ENCODE data around the gene FBF1. TPM values are rescaled to one million over a fixed set of nuclear protein-coding genes. Genes with fewer than 3 reads are reported as not detected.
"Not testable (repeated sequence)": the region's sequence is repeated elsewhere in the genome, so short reads cannot be mapped to it uniquely, and the experiment has no call there.

FBF1 gene
- total and polyA plus RNA-seq, 2 of the 4 experiments (the other 2 are of a cell fraction) = 4.5 to 8.0 TPM

DNA sequence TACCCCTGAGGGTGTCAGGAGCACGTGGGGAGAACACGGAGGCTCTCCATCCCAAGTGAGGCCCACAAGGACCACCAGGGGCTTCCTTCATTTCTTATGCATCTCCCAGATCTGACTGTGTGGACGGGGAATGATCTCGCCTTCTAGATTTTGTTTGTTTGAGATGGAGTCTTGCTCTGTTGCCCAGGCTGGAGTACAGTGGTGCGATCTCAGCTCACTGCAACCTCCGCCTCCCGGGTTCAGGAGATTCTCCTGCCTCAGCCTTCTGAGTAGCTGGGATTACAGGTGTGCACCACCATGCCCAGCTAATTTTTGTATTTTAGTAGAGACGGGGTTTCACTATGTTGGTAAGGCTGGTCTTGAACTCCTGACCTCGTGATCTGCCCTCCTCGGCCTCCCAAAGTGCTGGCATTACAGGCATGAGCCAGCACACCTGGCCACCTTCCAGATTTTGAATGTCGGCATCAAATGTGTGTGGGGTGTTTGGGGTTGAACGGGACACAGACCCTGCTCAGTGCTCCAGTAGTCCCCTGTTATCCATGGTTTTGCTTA, 72.0 kb downstream of the FBF1 start:
- peak overlapping the region; percentile 70 for H3K18ac ChIP-seq (ENCODE audit: low read depth, low read length)
- peak overlapping the region; percentile 97 for H2AK9ac ChIP-seq (replicated peaks; ENCODE audit: low read depth, low read length, poor library complexity)
- no CpG with 5 or more reads among the region's 12 CpGs for WGBS, 2 experiments (ENCODE audit: extremely low coverage in 2 of 2, insufficient read length in 1 of 2)
- H3K27ac ChIP-seq (ENCODE audit: insufficient read depth, low read length) = peak overlapping the region; percentile 94
- CTCF ChIA-PET; DNase-seq; H3K9me3 ChIP-seq (ENCODE audit: control insufficient read depth, insufficient read depth, low read length); H4K20me1 ChIP-seq (ENCODE audit: insufficient read depth, low read length); H3K4me3 ChIP-seq (ENCODE audit: insufficient read depth, low read depth, low read length); intact Hi-C loops (cut with micrococcal nuclease); ATAC-seq (ENCODE audit: low read depth); BruUV-seq (replicated peaks); in situ Hi-C loops (cut with MboI; ENCODE audit: low sequenced_read_pairs); H3K27me3 ChIP-seq (ENCODE audit: control insufficient read depth, insufficient read depth, low read length); H3K36me3 ChIP-seq (ENCODE audit: control insufficient read depth, insufficient read depth, low read length); dilution Hi-C loops (cut with HindIII; ENCODE audit: low sequenced_read_pairs, unreplicated experiment): not testable (repeated sequence)
- H2AFZ ChIP-seq (replicated peaks; ENCODE audit: low read length, poor library complexity) = peak overlapping the region; percentile 95
- peak overlapping the region; percentile 86 for H2BK120ac ChIP-seq (ENCODE audit: low read depth, low read length)
- H2AK5ac ChIP-seq (ENCODE audit: low read depth, low read length) = peak overlapping the region; percentile 95
- H3K9me1 ChIP-seq (ENCODE audit: insufficient read depth, low read length) = peaks cover 13% of the 10 kb centered on the region
- H4K91ac ChIP-seq (ENCODE audit: insufficient read depth, low read depth, low read length) = peak overlapping the region; percentile 95
- H3K4me2 ChIP-seq (ENCODE audit: low read depth, low read length) = peak overlapping the region; percentile 64
- peak overlapping the region; percentile 98 for H3K4ac ChIP-seq (ENCODE audit: low read depth, low read length)
- H2BK15ac ChIP-seq (ENCODE audit: low read depth, low read length) = peak overlapping the region; percentile 49; the same call in 2 of the 3 replicates
- peak overlapping the region; percentile 94 to 97; a peak in 3 of 4 replicates for H4K8ac ChIP-seq (ENCODE audit: low read depth in 2 of 2, low read length in 2 of 2)
- H2BK5ac ChIP-seq (ENCODE audit: low read depth, low read length, poor library complexity, severe bottlenecking) = peak overlapping the region; percentile 77
- POLR2A ChIA-PET (ENCODE audit: unreplicated experiment) = interaction anchor here (0.8 kb wide), 1 partner anchor 14 kb away, joined by 3 read pairs; the partner anchor contains the start of gene WBP2
- peaks cover 29% of the 10 kb centered on the region for H3K4me1 ChIP-seq (ENCODE audit: control insufficient read depth, insufficient read depth, low read length)
- H2BK20ac ChIP-seq (ENCODE audit: low read depth, low read length) = peak overlapping the region; percentile 95
- peak overlapping the region; percentile 95 for H3K14ac ChIP-seq (replicated peaks; ENCODE audit: low read depth, low read length)
- peak overlapping the region; percentile 1; the same call in 1 of the 2 replicates for H3K9ac ChIP-seq (ENCODE audit: low read depth, low read length)
- peak overlapping the region; percentile 47 for H4K5ac ChIP-seq (ENCODE audit: low read depth, low read length)
- H3K79me1 ChIP-seq (ENCODE audit: low read depth in 1 of 2, low read length in 2 of 2) = peaks cover 5 to 23% of the 10 kb centered on the region in 2 experiments; a peak in 3 of 4 replicates
- peak overlapping the region; percentile 93; the same call in 1 of the 2 replicates for H3K23ac ChIP-seq (ENCODE audit: low read depth, low read length)
- H3K56ac ChIP-seq (ENCODE audit: extremely low read depth, insufficient read depth, low read length) = peak overlapping the region; percentile 71

DNA sequence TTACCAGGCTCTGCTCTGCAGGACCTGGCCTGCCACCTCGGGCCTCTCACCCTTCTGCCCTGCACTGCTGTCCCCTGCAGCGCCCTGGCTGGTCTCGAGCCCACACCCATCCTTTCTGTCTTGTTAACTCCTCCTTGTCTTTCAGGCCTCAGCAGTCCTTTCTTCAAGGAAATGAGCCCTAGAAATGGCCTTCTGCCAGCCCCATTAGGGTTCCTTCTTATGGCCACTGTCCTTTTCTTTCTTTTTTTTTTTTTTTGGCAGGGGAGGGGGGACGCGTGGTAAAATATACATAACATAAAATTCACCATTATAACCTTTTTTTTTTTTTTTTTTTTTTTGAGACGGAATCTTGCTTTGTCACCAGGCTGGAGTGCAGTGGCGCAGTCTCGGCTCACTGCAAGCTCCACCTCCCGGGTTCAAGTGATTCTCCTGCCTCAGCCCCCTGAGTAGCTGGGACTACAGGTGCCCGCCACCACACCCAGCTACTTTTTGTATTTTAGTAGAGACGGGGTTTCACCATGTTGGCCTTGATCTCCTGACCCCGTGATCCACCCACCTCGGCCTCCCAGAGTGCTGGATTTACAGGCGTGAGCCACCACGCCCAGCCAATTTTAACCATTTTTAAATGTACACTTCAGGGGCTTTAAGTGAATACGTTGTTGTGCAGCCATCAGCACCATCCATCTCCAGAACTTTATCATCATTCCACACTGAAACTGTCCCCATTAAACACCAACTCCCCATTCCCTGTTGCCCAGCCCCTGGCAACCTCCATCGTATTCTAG, 75.2 kb downstream of the FBF1 start:
- H3K9ac ChIP-seq (ENCODE audit: low read depth, low read length); H3K4me3 ChIP-seq (ENCODE audit: insufficient read depth, low read depth, low read length); H3K4me2 ChIP-seq (ENCODE audit: low read depth, low read length); H3K79me1 ChIP-seq (ENCODE audit: low read depth in 1 of 2, low read length in 2 of 2); H2AFZ ChIP-seq (replicated peaks; ENCODE audit: low read length, poor library complexity); H3K56ac ChIP-seq (ENCODE audit: extremely low read depth, insufficient read depth, low read length); H2BK5ac ChIP-seq (ENCODE audit: low read depth, low read length, poor library complexity, severe bottlenecking); H4K5ac ChIP-seq (ENCODE audit: low read depth, low read length); H3K27ac ChIP-seq (ENCODE audit: insufficient read depth, low read length); H2AK9ac ChIP-seq (replicated peaks; ENCODE audit: low read depth, low read length, poor library complexity); H4K20me1 ChIP-seq (ENCODE audit: insufficient read depth, low read length); in situ Hi-C loops (cut with MboI; ENCODE audit: low sequenced_read_pairs); ATAC-seq (ENCODE audit: low read depth); H3K18ac ChIP-seq (ENCODE audit: low read depth, low read length); H2BK15ac ChIP-seq (ENCODE audit: low read depth, low read length); intact Hi-C loops (cut with micrococcal nuclease); H3K27me3 ChIP-seq (ENCODE audit: control insufficient read depth, insufficient read depth, low read length); CTCF ChIA-PET; dilution Hi-C loops (cut with HindIII; ENCODE audit: low sequenced_read_pairs, unreplicated experiment); H3K36me3 ChIP-seq (ENCODE audit: control insufficient read depth, insufficient read depth, low read length); DNase-seq; H3K9me3 ChIP-seq (ENCODE audit: control insufficient read depth, insufficient read depth, low read length); BruUV-seq (replicated peaks): not testable (repeated sequence)
- peak overlapping the region; percentile 78 for H3K4ac ChIP-seq (ENCODE audit: low read depth, low read length)
- POLR2A ChIA-PET (ENCODE audit: unreplicated experiment) = interaction anchor here (1.0 kb wide), 1 partner anchor 89 kb away, joined by 13 read pairs; no protein-coding TSS in a partner anchor
- 54% methylated on average over 5 of the region's 17 CpGs; no CpG with 5 or more reads in 1 of the 2 experiments for WGBS, 2 experiments (ENCODE audit: extremely low coverage in 2 of 2, insufficient read length in 1 of 2)
- peak overlapping the region in 1 of 2 experiments; percentile 13; a peak in 1 of 4 replicates for H4K8ac ChIP-seq (ENCODE audit: low read depth in 2 of 2, low read length in 2 of 2)
- H2BK20ac ChIP-seq (ENCODE audit: low read depth, low read length) = peak overlapping the region; percentile 34; the same call in 1 of the 2 replicates
- peaks cover 20% of the 10 kb centered on the region for H3K4me1 ChIP-seq (ENCODE audit: control insufficient read depth, insufficient read depth, low read length)
- peak overlapping the region; percentile 20; the same call in 1 of the 2 replicates for H2AK5ac ChIP-seq (ENCODE audit: low read depth, low read length)
- peak overlapping the region; percentile 2; the same call in 1 of the 2 replicates for H2BK120ac ChIP-seq (ENCODE audit: low read depth, low read length)
- 0 out of 2 replicates have a peak overlapping the region, but pooled peaks have one; percentile 15 for H3K23ac ChIP-seq (ENCODE audit: low read depth, low read length)
- peak overlapping the region; percentile 64; the same call in 1 of the 2 replicates for H3K14ac ChIP-seq (replicated peaks; ENCODE audit: low read depth, low read length)
- H4K91ac ChIP-seq (ENCODE audit: insufficient read depth, low read depth, low read length) = 0 out of 2 replicates have a peak overlapping the region, but pooled peaks have one; percentile 1
- H3K9me1 ChIP-seq (ENCODE audit: insufficient read depth, low read length) = peaks cover 13% of the 10 kb centered on the region; the same call in 1 of the 2 replicates
